ENCODE results near the gene SLC4A7.
A peak's percentile ranks its signal among the peaks of the same experiment; 100 is the strongest.

SLC4A7 gene

DNA sequence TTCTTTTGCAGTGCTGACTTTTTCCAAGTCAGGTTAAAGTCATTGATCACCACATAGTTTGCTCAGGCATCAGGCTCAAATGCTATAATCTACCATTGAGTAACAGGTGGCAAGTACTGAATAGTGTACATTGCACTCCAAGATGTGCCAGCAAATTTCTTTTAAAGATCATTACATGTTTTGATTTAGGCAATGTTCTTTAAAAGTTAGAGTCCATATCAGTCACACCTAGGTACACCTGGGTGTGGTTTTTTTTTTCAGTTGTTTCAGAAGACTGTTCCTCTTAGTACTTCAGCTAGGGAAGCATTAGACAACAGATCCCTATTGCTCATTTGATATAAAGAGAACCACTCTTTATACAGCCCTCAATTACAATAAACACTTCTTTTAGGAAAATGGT lies 10.6 kb upstream of the SLC4A7 start:
- intact Hi-C loops (cut with DNase I), result no loop called here

DNA sequence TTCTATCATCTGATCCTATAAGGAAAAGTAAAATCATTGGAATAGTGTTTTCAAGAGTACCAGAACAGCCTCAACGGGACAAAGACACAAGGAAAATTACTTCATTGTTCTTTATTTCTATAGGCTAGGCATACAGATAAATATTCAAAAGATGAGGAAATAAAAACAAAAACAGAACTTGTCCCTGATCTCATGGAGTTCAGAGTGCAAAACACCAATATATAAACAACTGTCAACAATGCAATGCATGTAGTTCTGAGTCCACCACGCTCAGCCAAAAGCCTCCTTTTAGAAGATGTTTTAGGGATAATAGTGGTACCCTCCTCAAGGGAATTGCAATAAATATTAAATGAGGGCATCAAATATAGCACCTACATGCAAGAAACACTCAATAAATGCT lies 4.6 kb upstream of the SLC4A7 start:
- DNase-seq, result no peak
- intact Hi-C loops (cut with DNase I), result no loop called here

More for the DNA sequence above, 10.6 kb upstream of the SLC4A7 start:
- no peak for DNase-seq

DNA sequence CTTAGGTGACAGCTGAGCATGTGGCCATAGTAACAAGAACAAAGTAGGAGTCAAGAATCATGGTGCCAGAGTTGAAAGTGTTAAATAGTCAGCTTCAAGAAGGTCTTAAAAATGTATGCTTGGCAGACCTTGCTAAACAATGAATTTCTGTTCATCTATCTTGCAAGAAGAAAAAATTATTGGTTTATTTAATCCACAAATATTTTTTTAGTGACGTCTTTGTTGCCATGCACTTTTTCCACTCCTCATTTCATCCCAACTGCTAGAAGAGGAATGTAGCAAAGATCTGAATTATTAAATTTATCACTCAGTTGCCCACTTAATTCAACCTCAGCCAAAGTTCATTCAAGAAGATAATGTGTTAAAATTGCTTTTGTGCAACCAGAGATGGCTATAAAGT lies 3.2 kb upstream of the SLC4A7 start:
- intact Hi-C loops (cut with DNase I), result no loop called here
- DNase-seq, result no peak

DNA sequence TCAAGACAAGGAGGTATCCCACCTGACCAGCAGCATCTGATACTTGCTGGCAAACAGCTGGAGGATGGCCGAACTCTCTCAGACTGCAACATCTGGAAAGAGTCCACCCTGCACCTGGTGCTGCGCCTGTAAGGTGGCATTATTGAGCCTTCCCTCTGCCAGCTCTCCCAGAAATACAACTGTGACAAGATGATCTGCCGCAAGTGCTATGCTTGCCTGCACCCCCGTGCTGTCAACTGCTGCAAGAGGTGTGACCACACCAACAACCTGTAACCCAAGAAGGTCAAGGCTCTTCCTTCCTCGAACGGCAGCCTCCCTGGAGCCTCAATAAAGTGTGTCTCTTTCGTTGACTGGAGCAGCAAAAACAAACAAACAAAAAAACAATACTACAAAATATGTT lies 2.2 kb upstream of the SLC4A7 start:
- DNase-seq, result peak in 1 of 42 donors; percentile 34
- intact Hi-C loops (cut with DNase I), result no loop called here

DNA sequence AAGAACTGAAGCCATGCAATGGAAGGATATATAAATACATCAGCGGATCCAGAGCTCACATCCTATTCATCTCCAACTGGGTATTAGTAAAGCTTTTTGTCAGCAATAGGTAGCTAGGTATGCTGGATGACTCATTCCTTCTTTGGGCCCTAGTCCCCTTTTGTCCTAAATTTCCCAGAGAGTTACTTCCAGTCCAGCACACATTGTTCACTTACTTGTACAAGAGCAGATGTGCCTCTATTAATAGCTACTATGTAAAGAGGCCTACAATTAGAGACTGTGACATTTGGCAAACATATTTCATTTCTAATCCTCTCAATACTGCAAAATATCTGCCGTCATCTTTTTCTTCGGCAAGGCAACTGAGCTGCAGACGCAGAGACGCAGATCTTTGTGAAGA lies 1.7 kb upstream of the SLC4A7 start:
- intact Hi-C loops (cut with DNase I), result no loop called here
- peak in 1 of 42 donors; percentile 7 for DNase-seq

DNA sequence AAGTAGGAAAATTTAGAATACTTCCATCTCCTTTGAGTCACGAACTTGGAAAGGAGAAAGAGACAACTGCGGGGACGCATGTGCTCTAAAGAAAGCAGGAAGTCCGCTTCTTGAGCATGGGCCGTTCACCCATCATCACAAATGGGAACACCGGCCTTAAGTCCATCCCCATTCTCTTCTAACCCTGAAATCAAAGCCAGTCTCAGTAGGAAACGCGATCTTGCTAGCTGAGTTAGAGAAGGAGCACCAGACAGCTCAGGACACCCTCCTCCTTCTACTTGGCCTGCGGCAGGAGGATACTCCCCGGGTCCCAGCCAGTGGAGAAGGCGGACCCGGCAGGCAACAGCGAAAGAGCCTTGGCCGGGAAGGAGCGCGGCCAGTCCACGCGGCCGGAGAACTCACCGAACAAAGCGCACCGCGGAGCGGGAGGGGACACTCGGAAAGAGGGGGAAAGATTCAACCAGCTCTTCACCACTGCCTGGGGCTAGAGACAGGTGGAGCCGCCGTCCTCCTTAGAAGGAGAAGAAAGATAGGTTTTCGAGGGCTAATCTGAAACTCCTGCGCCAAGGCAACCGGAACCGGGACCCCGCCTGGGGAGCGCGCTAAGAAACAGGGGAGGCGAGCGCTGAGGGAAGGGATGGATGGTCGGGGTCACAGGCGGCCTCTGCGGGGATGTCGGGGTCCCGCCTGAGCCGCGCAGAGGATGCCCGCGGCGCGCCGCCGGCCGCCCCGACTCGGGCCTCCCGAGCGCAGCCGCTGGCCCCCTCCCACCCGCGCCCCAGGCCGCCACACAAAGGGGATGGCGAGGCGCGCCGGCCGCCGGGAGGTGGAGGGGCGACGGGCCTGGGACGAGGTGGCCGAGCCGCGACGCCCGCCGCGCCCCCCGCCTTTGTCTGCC lies 818 bp downstream of the SLC4A7 start:
- DNase-seq, result peak in 39 of 42 donors; percentile 28 to 73 (median 46)
- intact Hi-C loops (cut with DNase I), result no loop called here

DNA sequence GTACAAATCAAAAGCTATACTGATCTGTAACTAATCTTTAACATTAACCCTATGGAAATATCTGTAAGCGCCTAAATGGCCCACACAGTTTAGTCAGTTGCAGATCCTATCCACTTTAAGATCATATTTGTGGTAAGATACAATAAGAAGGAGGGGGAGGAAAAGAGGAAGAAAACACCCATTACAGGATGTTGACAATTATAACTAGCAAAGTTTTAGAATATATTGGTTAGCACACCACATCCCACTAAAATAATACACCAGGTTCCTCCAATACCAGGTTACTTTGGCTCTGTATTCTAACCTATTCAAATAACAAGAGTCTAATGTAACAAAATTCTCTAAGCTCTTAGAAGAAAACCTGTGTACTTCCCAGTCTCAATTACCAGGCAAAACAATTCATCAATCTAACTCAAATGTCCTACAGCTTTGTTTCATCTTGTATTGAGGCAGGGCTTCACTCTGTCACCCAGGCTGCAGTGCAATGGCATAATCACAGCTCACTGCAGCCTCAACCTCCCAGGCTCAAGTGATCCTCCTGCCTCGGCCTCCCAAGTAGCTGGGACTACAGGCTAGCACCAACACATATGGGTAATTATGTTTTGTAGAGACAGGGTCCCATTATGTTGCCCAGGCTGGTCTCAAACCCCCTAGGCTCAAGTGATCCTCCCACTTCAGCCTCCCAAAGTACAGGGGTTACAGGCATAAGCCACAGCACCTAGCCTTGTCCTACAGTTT lies 4.2 kb downstream of the SLC4A7 start:
- peak in 1 of 42 donors; percentile 18 for DNase-seq
- intact Hi-C loops (cut with DNase I), result no loop called here

DNA sequence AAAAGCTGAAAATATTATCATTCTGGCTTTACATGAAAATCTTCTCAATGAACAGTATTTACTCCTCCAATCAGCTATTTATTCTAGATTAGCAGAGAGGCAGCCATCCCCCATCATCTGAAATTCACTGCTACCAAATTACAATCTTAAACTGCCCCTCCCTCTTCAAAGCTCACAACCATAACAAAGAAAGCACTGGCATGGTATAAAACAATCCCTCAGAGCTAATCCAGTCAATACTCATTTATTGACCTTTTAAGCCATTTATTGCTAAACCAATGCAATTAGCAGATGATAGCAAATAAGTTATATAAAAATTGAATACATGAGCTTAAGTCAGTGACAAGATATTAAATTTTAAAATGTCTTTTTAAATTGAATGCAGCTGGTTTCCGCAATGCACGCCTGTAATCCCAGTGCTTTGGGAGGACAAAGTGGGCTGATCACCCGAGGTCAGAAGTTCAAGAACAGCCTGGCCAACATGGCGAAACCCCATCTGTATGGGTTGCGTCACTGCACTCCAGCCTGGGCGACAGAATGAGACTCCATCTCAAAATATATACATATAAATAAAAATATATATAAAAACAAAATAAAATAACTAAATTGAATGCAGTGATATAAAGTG lies 12.1 kb downstream of the SLC4A7 start:
- intact Hi-C loops (cut with DNase I), result no loop called here
- no peak for DNase-seq

DNA sequence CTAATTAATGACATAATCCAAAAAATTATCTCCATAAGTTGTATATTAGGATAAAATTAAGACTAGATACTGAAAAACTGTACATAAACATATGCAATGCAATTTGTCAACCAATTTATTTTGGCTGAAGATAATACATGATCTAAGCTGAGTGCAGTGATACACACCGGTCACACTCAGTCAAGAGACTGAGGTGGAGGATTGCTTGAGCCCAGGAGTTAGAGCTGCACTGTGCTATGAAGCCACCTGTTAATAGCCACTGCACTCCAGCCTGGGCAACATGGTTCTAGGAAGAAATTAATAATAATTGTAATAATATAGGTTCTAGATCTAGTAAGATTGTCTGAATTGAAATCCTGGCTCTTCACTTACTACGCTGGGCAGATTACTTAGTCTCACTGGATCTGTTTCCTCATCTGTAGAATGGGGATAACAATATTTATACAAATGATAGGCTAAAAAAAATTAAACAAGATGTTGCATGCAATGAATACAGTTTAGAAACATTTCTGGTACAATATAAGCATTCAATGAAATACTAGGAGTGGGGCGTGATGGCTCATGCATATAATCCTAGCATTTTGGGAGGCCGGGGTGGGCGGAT lies 15.8 kb downstream of the SLC4A7 start:
- DNase-seq, result no peak
- intact Hi-C loops (cut with DNase I), result no loop called here

DNA sequence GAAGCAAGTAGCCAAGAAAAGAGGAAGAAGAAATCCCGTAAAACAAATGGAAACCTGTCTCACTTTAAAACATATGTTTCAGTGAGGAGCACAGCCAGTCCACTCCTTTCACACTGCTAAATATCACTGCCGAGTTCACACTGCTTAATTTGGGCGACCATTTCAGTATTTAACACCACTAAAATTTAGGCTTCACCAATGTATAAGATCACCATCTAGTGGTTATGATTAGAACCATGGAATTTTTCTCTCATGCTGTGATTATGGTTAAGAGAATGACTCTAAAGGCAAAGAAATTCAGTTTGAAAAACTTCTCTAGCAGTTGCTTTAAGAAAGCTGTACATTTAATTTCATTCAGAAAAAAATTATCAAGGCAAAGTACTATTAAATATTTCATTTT lies 16.6 kb downstream of the SLC4A7 start:
- no peak for DNase-seq
- intact Hi-C loops (cut with DNase I), result no loop called here

DNA sequence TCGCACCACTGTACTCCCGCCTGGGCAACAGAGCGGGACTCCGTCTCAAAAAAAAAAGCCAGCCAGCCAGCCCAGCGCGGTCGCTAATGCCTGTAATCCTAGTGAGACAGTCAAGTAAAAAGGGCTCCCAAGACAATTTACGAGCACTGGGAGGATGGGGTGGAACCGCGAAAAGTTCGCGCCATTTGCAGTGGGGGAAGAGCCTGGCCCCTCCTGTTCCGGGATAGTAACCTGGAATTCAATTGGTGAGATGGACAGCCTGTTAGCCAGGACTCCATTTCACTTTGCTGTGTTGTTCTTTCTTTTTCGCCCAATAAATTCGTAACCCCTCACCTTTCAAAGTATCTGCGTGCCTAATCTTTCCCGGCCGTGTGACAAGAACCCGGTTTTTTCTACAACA lies 19.5 kb downstream of the SLC4A7 start:
- intact Hi-C loops (cut with DNase I), result no loop called here
- no peak for DNase-seq

DNA sequence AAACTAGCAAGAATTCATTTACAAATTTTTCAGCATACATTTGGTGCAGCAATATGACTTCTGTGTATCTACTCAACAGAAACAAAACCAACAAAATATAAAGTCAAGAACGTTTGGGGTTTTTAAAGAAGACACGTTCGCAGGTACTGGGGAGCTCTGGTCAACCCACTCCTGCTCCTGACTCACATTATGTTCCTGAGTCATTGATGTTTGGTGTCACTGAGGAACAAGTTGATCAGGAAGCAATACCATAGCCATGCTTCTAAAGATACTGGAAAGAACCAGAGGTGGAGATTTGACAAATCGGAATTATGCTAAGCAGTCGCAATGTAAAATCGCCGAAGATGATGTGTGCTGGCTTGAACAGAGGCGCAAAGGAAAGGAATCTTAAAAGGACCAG lies 22.0 kb downstream of the SLC4A7 start:
- DNase-seq, result no peak
- intact Hi-C loops (cut with DNase I), result no loop called here

DNA sequence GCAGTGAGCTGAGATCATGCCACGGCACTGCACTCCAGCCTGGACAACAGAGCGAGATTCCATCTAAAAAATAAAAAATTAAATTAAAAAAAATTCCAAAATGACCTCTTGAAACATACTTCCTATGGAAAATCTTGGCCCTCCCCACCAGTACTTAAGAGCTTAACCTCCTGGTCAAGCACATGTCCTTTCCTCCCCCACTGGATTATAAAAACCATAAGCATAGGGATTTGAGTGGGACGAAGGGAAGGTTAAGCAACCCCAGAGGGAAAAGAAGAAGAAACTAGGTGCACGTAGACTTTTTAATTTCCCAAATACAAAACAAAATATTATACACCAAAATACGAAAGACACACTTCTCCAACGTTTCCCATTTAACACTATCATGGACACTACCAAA lies 25.3 kb downstream of the SLC4A7 start:
- no peak for DNase-seq
- intact Hi-C loops (cut with DNase I), result no loop called here

DNA sequence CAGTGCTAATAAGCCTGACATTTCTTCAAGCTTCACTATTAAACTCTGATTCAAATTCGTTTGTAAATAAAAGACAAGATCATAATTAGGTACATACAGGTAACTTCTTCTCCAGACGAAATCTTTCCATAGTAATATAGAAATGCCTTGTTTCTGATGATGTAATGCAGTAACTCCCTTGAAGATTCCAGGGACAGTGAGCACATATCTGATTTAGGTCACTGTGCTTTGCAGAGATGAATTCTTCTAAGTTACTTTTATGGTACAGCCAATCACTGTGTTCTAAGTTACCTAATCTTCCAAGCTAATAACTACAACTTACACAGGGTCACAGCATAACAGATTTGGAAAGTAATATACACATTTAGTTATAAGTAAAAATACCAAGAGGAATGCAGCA lies 27.6 kb downstream of the SLC4A7 start:
- intact Hi-C loops (cut with DNase I), result no loop called here
- DNase-seq, result no peak

DNA sequence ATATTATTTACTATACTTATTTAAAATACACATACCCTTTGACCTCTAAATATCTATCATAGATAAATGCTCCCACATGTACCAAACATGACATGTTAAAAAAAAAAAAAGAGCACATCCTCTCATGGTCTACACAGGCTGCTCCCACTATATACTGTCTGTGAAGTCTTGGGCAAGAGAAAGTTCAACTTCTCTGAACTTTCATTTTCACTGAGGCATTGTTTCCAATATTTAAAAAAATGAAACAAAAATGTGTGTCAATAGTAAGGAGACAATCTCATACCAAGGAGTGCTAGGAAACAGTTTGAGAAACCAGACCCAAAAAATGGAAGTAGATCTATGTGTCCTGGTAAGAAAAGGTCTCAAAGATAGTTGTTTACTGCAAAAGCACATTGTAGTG lies 29.3 kb downstream of the SLC4A7 start:
- DNase-seq, result no peak
- intact Hi-C loops (cut with DNase I), result no loop called here

DNA sequence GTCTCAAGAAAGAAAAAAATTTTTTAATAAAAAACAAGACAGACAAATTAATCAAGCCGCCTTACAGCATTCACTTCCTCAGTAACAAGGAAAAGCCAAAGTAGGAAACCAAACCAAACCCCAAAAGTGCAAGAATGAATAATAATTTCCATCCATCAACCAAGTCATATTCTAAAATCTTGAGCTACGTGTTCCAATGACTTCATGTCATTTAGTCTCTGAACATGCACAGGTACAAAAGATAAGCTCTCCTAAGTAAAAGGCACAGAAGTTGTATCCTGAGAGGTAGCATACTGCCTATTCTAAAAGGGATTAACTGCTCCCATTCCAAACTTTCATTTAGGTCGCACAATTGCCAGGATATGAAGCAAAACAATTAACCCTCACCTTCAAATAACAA lies 29.7 kb downstream of the SLC4A7 start:
- DNase-seq, result no peak
- intact Hi-C loops (cut with DNase I), result no loop called here

DNA sequence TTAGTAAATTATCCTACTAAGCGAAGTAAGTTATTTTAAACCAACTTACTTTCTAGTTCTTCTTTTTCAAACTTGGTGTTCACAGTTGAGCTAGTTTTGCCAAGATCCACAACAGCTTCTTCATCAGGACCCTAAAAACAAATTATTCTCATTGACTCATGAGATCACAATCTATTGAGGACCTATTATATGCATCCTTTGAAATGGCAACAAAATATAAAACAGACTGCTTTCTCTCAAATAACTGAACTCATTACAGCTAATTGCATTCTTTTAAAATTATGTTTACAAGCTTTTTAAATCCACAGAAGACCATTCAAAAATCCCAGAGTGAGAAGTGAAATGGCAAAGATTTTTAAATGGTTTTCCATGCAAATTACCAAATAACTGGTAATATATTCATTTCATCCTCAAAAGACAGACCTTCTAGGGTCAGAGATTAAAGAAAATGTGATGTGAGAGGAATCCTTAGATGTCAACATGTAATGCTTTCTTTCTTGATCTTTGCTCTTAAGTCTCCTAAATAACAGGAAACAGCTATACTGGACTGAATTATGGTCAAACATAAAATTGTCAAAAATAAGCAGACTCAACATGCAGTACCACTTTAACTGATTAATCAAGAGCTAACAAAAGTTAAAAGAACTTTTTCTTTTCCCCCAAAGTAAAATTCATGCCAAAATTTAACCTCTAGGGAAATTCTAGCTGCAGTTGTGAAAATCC lies 31.7 kb downstream of the SLC4A7 start:
- no peak for DNase-seq
- intact Hi-C loops (cut with DNase I), result no loop called here

DNA sequence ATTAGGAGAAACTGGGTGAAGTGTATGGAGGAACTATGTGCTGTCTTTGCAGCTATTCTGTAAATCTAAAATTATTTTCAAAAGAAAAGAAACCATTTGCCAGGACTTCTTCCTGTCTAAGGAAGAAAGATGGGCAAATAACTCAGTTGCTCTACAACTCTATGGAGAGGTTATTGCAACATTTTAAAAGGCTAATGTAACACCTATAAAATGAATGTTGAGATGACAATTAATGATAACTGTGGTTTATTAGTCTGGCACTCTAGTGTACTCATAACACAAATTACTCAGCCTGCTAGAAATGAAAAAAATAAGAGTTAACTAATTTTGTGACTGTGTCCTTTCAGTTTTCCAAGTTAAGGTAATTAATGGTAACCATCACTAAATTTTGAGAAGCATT lies 32.3 kb downstream of the SLC4A7 start:
- DNase-seq, result no peak
- intact Hi-C loops (cut with DNase I), result no loop called here

DNA sequence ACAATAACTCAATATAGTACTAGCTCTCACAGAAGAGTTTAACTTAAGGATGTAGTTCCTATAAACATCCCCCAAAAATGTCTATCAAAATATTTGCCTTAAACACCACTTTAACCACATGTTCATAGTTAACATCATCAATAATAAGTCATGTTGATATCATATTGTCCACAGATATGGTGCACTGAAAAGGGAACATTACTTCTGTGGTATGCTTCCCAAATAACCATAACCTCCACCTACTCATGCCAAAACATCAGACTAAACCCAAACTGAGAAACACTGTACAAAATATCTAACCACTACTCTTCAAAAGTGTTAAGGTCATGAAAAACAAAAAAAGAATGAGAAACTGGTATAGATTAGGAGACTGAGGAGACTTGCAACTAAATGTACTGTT lies 32.9 kb downstream of the SLC4A7 start:
- no peak for DNase-seq
- intact Hi-C loops (cut with DNase I), result no loop called here
